MM.1S (cell line): ENCODE results near the gene WDFY2.

Experiments
- DNase-seq: peaks from one replicate; pipeline ENCODE4 v3.0.0-alpha.2; 2015
- H2AFZ ChIP-seq: fragments of 300-600 bp; sonication (generic); 2 replicates; pipeline ENCODE4 v1.6.0; 2016; ENCODE audit warnings: antibody characterized with exemption, low read length
- H3F3A ChIP-seq: fragments of 300-600 bp; sonication (generic); 2 replicates; pipeline ENCODE4 v1.6.1; 2016; ENCODE audit warnings: mild to moderate bottlenecking, antibody characterized with exemption, low read length, moderate library complexity, mixed read lengths; ENCODE audit not compliant: insufficient read depth
- H3K27ac ChIP-seq: fragments of 300-600 bp; sonication (generic); 2 replicates; pipeline ENCODE4 v1.5.1; 2016; ENCODE audit warnings: mild to moderate bottlenecking, low read length
- H3K27me3 ChIP-seq: fragments of 300-600 bp; sonication (generic); replicated peaks from 2 replicates; pipeline ENCODE4 v1.6.0; 2016; ENCODE audit warnings: low read length; ENCODE audit not compliant: insufficient read depth
- H3K36me3 ChIP-seq: fragments of 300-600 bp; sonication (generic); replicated peaks from 2 replicates; pipeline ENCODE4 v1.6.1; 2016; ENCODE audit warnings: mild to moderate bottlenecking, low read length, mixed read lengths; ENCODE audit not compliant: insufficient read depth
- H3K4me1 ChIP-seq: fragments of 300-600 bp; sonication (generic); 2 replicates; pipeline ENCODE4 v1.6.1; 2016; ENCODE audit warnings: low read length, mixed read lengths
- H3K4me2 ChIP-seq: fragments of 300-600 bp; sonication (generic); 2 replicates; pipeline ENCODE4 v1.6.0; 2016; ENCODE audit warnings: low read depth, low read length
- H3K4me3 ChIP-seq: fragments of 300-600 bp; sonication (generic); 2 replicates; pipeline ENCODE4 v1.5.1; 2016; ENCODE audit warnings: low read length, mixed read lengths
- H3K79me2 ChIP-seq: fragments of 300-600 bp; sonication (generic); 2 replicates; pipeline ENCODE4 v1.6.1; 2016; ENCODE audit warnings: mixed run types, low read length, mixed read lengths
- H3K9ac ChIP-seq: fragments of 300-600 bp; sonication (generic); 2 replicates; pipeline ENCODE4 v1.6.1; 2016; ENCODE audit warnings: low read length, mixed read lengths
- H3K9me2 ChIP-seq: fragments of 300-600 bp; sonication (generic); replicated peaks from 2 replicates; pipeline ENCODE4 v1.6.1; 2016; ENCODE audit warnings: mild to moderate bottlenecking, low read length, mixed read lengths; ENCODE audit not compliant: insufficient read depth
- H3K9me3 ChIP-seq: fragments of 300-600 bp; sonication (generic); replicated peaks from 2 replicates; pipeline ENCODE4 v1.6.1; 2016; ENCODE audit warnings: mild to moderate bottlenecking, low read length, mixed read lengths; ENCODE audit not compliant: insufficient read depth
- H4K20me1 ChIP-seq: fragments of 300-600 bp; sonication (generic); 2 replicates; pipeline ENCODE4 v1.6.1; 2016; ENCODE audit warnings: mild to moderate bottlenecking, low read length, moderate library complexity, mixed read lengths; ENCODE audit not compliant: insufficient read depth
- EZH2 ChIP-seq: fragments of 300-600 bp; sonication (generic); optimal IDR thresholded peaks from 2 replicates; pipeline ENCODE3; 2017; ENCODE audit warnings: low read depth, mild to moderate bottlenecking, antibody characterized with exemption, low read length, mixed read lengths
- EZH2phosphoT487 ChIP-seq: fragments of 300-600 bp; sonication (generic); IDR thresholded peaks from 2 replicates; pipeline ENCODE4 v1.6.1; 2018; ENCODE audit warnings: antibody characterized with exemption, low read length
- TF ChIP-seq, protein P1 (sequence below): fragments of 300-600 bp; sonication (generic); IDR thresholded peaks from 2 replicates; pipeline ENCODE4 v1.5.1; 2016; ENCODE audit warnings: antibody characterized with exemption, low read length, mixed read lengths

The WDFY2 gene

DNA sequence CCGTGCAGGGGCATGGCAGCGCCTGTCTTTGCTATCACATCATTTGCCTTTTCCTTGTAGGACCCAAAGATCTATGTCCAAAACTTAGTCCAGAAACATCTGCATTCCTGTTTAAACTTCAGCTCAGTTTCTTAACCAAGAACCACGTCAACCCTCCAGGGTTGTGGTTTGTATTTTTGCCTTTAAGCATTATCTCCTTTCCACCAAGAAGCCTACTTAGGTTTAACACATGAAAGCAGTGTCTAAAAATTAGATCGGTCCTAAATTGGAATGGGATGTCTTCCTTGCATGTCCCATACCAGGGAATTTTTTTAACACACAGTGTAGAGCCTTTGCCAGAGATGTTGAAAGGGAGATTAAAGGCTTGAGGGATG is 180.9 kb downstream of the WDFY2 start:
- DNase-seq = peak; percentile 10
- H3F3A ChIP-seq = peaks cover 9% of the 10 kb centered on the region
- peak overlapping the region; percentile 87 for H3K27ac ChIP-seq
- no peaks in the 10 kb centered on the region for H3K9me3 ChIP-seq
- H3K79me2 ChIP-seq = no peaks in the 10 kb centered on the region
- H3K4me2 ChIP-seq = peak overlapping the region; percentile 86
- no peaks in the 10 kb centered on the region for H3K9me2 ChIP-seq
- H3K9ac ChIP-seq = peak overlapping the region; percentile 60; the same call in 1 of the 2 replicates
- peak overlapping the region; percentile 82 for H2AFZ ChIP-seq
- H3K4me1 ChIP-seq = peaks cover 15% of the 10 kb centered on the region; the same call in 1 of the 2 replicates
- no peak for TF ChIP-seq EZH2phosphoT487
- no peak for TF ChIP-seq EZH2
- TF ChIP-seq, protein P1, sequence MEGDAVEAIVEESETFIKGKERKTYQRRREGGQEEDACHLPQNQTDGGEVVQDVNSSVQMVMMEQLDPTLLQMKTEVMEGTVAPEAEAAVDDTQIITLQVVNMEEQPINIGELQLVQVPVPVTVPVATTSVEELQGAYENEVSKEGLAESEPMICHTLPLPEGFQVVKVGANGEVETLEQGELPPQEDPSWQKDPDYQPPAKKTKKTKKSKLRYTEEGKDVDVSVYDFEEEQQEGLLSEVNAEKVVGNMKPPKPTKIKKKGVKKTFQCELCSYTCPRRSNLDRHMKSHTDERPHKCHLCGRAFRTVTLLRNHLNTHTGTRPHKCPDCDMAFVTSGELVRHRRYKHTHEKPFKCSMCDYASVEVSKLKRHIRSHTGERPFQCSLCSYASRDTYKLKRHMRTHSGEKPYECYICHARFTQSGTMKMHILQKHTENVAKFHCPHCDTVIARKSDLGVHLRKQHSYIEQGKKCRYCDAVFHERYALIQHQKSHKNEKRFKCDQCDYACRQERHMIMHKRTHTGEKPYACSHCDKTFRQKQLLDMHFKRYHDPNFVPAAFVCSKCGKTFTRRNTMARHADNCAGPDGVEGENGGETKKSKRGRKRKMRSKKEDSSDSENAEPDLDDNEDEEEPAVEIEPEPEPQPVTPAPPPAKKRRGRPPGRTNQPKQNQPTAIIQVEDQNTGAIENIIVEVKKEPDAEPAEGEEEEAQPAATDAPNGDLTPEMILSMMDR = no peak
- no peaks in the 10 kb centered on the region for H3K36me3 ChIP-seq
- peak overlapping the region; percentile 55 for H3K4me3 ChIP-seq
- H3K27me3 ChIP-seq = no peaks in the 10 kb centered on the region
- no peaks in the 10 kb centered on the region for H4K20me1 ChIP-seq

DNA sequence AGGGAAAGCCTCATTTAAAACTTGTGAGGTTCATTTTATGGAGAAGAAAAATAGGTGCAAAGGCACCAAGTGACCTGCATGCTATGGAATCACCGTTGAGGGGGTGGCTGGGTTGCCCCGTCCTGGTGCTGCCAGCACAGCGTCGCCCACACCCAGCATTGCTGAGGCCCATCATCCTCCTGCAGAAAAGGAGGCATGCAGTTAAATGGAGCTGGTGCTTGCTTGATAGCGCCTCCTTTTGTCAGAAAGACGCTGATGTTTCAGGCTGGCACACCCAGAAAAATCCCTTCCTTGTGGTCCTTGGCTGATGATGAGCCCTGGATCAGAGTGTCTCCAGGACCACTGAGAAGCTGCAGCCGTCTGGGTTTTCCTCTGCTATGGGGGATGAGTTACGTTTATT is 182.8 kb downstream of the WDFY2 start:
- Histone ChIP-seq H3K27ac (no peak overlapping the region), H3K9me2 (no peaks in the 10 kb centered on the region), H3K9me3 (no peaks in the 10 kb centered on the region), H2AFZ (no peak overlapping the region), H3K4me1 (peaks cover 15% of the 10 kb centered on the region; the same call in 1 of the 2 replicates), H3K4me3 (no peak overlapping the region), H3K4me2 (no peak overlapping the region), H3K9ac (no peak overlapping the region), H3K27me3 (no peaks in the 10 kb centered on the region), H3F3A (peaks cover 9% of the 10 kb centered on the region), H3K79me2 (no peaks in the 10 kb centered on the region), H3K36me3 (no peaks in the 10 kb centered on the region), H4K20me1 (no peaks in the 10 kb centered on the region)
- TF ChIP-seq, protein P1 = no peak
- no peak for TF ChIP-seq EZH2phosphoT487
- no peak for TF ChIP-seq EZH2
- DNase-seq = no peak

DNA sequence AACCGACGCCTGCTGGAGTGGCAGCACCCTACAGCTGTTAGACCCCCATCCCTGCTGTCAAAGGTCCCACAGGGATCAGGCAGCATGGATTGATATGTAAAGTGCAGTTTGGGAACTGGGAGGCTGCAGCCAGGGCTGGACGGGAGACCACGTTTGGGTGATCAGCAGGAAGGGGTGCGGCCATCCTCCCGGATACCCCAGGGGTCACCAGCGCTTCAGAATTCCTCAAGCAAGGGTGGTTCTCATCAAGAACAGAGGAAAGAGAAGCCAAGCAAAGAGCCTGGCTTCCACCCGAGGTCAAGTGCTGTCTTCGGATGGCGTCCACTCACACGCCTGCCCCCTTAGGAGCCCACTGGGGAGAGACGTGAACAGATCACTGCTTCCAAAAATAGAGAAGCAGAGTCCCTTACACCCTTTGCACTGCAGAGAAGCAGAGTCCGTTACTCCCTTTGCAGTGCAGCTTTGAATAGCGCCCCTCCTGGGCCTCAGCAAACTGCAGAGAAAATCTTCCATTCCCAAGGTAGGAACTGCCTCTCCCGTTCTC is 184.2 kb downstream of the WDFY2 start:
- no peak overlapping the region for H2AFZ ChIP-seq

More for the DNA sequence above, 184.2 kb downstream of the WDFY2 start:
- no peak overlapping the region for H3K4me2 ChIP-seq
- no peaks in the 10 kb centered on the region for H3K9me3 ChIP-seq
- peaks cover 15% of the 10 kb centered on the region; the same call in 1 of the 2 replicates for H3K4me1 ChIP-seq
- peaks cover 9% of the 10 kb centered on the region for H3F3A ChIP-seq
- no peaks in the 10 kb centered on the region for H3K36me3 ChIP-seq
- no peaks in the 10 kb centered on the region for H3K79me2 ChIP-seq
- H3K27me3 ChIP-seq = no peaks in the 10 kb centered on the region
- no peaks in the 10 kb centered on the region for H4K20me1 ChIP-seq
- DNase-seq = no peak
- TF ChIP-seq EZH2 (no peak), EZH2phosphoT487 (no peak)
- TF ChIP-seq, protein P1 = no peak
- H3K9ac ChIP-seq = no peak overlapping the region
- no peak overlapping the region for H3K4me3 ChIP-seq
- no peaks in the 10 kb centered on the region for H3K9me2 ChIP-seq
- no peak overlapping the region for H3K27ac ChIP-seq
